Calu3 (cell line): Measurements from ENCODE around the gene ATP13A2. TPM values are rescaled to one million over a fixed set of nuclear protein-coding genes. Genes with fewer than 3 reads are reported as not detected.

Experiments used
- BruUV-seq: library from RNA; stranded (reverse); fragments of 400-500 nt; replicated peaks from 2 replicates; lab custom pipeline; 2021; lab: Mats Ljungman, UMichigan
- CTCF ChIA-PET: fragments of 300-600 bp; sonication (Branson Sonifier 250); formaldehyde crosslinking; loops from one replicate; lab custom pipeline; 2022; ENCODE audit warnings: antibody characterized with exemption; lab: Charles Lee
- DNase-seq: peaks from one replicate; pipeline ENCODE4 v3.0.0; 2022
- H3K27ac Mint-ChIP-seq: one replicate; pipeline ENCODE4 v1.8.0; 2022; ENCODE audit warnings: mixed read lengths; ENCODE audit not compliant: unreplicated experiment
- H3K27me3 Mint-ChIP-seq: one replicate; pipeline ENCODE4 v1.8.0; 2022; ENCODE audit warnings: mixed read lengths; ENCODE audit not compliant: unreplicated experiment
- H3K36me3 Mint-ChIP-seq: one replicate; pipeline ENCODE4 v1.8.0; 2022; ENCODE audit warnings: mild to moderate bottlenecking, moderate library complexity, mixed read lengths; ENCODE audit not compliant: insufficient read depth, unreplicated experiment
- H3K4me1 Mint-ChIP-seq: one replicate; pipeline ENCODE4 v1.8.0; 2022; ENCODE audit warnings: mild to moderate bottlenecking, low read depth, mixed read lengths; ENCODE audit not compliant: unreplicated experiment
- H3K4me3 Mint-ChIP-seq: one replicate; pipeline ENCODE4 v1.8.0; 2022; ENCODE audit warnings: mild to moderate bottlenecking, low read depth, moderate library complexity, mixed read lengths; ENCODE audit not compliant: unreplicated experiment
- H3K9me3 Mint-ChIP-seq: one replicate; pipeline ENCODE4 v1.8.0; 2022; ENCODE audit warnings: low read depth, mixed read lengths; ENCODE audit not compliant: unreplicated experiment
- intact Hi-C: fragments of 100-400 bp; cut with micrococcal nuclease; formaldehyde crosslinking; loops from one replicate; pipeline ENCODE4 v1.10.0; 2022; ENCODE audit not compliant: unreplicated experiment
- total RNA-seq: library from RNA; stranded (reverse); gene quantifications from 2 replicates; pipeline ENCODE4 v1.2.3, GENCODE V29; 2022
- TF ChIP-seq, protein P1 (sequence below): fragments of 200-600 bp; IDR thresholded peaks from one replicate; pipeline ENCODE4 v1.8.0; 2022; ENCODE audit warnings: antibody characterized with exemption; ENCODE audit not compliant: unreplicated experiment

ATP13A2 gene
- total RNA-seq, 1 experiment from 2014 or later, result 33.4 TPM

DNA sequence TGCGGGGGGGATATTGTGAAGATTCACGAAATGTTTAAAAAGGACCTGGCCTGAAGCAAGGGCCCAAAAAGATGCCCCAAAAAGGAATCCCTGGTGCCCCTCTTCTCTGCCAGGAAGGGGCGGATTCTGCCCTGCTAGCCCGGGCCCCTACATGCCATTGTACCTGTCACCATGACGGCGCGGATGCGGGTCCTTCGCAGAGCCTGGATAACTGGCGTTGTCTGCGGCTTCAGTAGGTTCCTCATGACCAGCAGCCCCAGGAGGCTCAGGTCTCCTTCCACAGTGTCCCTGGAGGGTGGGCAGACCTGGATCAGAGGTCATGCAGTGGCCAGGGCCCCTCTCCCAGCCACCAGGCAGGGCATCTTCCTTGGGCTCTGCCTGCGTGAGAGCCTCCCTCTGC, 20.2 kb downstream of the ATP13A2 start:
- Mint-ChIP-seq H3K4me1 (no peaks in the 10 kb centered on the region), H3K27ac (no peak overlapping the region), H3K36me3 (peaks cover 7% of the 10 kb centered on the region), H3K27me3 (no peaks in the 10 kb centered on the region), H3K4me3 (no peak overlapping the region), H3K9me3 (no peaks in the 10 kb centered on the region)
- TF ChIP-seq, protein P1, sequence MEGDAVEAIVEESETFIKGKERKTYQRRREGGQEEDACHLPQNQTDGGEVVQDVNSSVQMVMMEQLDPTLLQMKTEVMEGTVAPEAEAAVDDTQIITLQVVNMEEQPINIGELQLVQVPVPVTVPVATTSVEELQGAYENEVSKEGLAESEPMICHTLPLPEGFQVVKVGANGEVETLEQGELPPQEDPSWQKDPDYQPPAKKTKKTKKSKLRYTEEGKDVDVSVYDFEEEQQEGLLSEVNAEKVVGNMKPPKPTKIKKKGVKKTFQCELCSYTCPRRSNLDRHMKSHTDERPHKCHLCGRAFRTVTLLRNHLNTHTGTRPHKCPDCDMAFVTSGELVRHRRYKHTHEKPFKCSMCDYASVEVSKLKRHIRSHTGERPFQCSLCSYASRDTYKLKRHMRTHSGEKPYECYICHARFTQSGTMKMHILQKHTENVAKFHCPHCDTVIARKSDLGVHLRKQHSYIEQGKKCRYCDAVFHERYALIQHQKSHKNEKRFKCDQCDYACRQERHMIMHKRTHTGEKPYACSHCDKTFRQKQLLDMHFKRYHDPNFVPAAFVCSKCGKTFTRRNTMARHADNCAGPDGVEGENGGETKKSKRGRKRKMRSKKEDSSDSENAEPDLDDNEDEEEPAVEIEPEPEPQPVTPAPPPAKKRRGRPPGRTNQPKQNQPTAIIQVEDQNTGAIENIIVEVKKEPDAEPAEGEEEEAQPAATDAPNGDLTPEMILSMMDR, result no peak
- BruUV-seq, result no TSS peak
- DNase-seq, result no peak
- CTCF ChIA-PET, result no interaction called here
- intact Hi-C loops, result no loop called here

DNA sequence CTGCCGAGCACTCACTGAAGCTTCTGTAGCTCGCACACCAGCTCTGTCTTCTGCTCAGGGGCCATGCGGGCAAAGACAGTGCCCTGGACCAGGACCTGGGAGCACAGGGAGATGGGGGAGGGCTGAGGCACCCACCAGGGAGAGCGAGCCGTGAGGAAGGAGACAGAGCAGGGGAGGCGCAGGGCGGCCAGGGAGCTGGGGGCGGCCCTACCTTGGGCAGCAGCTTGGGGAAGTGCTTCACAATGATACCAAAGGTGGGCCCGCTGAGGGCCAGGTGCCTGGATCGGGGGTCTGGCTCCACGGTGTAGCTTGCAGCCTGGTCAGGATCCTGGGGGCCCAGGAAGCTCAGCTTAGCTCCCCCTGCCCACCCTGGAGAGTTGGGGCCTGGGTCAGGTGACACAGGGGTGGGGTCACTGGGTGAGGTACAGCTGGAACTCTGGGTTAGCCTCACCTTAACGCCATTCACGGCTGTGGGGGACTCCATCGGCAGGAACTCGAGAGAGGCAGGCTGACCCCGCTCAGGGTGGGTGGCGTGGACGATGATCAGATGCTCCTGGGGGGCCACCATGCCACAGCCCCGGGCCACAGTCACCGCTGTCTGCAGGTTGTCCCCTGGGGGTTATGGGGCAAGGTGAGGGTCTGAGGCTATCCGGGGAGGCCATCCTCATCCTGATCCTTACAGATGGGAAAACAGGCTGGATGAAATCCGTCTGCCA, 21.9 kb downstream of the ATP13A2 start:
- H3K27me3 Mint-ChIP-seq, result no peaks in the 10 kb centered on the region
- no peak overlapping the region for H3K4me3 Mint-ChIP-seq
- CTCF ChIA-PET, result no interaction called here
- H3K36me3 Mint-ChIP-seq, result no peaks in the 10 kb centered on the region
- BruUV-seq, result no TSS peak
- H3K27ac Mint-ChIP-seq, result no peak overlapping the region
- DNase-seq, result no peak
- intact Hi-C loops, result no loop called here
- H3K4me1 Mint-ChIP-seq, result no peaks in the 10 kb centered on the region
- TF ChIP-seq, protein P1, result no peak
- no peaks in the 10 kb centered on the region for H3K9me3 Mint-ChIP-seq

DNA sequence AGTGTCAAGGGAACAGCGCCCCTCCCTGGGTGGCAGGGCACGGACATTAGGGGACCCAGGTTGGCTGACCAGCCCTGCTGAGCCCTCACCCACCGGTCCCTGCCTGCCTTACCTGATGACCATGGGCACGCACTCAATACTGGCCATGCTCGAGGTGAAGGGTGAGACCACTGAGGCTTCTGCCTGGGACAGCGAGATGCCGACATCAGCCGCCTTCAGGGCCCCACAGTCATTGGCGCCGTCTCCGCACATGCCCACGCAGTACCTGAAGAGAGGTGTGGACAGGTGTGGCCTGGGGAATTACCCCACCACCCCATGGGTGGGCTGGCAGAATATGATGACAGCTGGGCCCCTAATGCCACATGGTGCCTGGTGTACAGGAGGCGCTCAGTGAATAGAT, 23.5 kb downstream of the ATP13A2 start:
- Mint-ChIP-seq H3K4me3 (no peak overlapping the region), H3K27me3 (peaks cover 6% of the 10 kb centered on the region), H3K36me3 (no peaks in the 10 kb centered on the region), H3K27ac (no peak overlapping the region), H3K9me3 (no peaks in the 10 kb centered on the region), H3K4me1 (no peaks in the 10 kb centered on the region)
- TF ChIP-seq, protein P1, result no peak
- no TSS peak for BruUV-seq
- no peak for DNase-seq
- CTCF ChIA-PET, result no interaction called here
- intact Hi-C loops, result no loop called here

DNA sequence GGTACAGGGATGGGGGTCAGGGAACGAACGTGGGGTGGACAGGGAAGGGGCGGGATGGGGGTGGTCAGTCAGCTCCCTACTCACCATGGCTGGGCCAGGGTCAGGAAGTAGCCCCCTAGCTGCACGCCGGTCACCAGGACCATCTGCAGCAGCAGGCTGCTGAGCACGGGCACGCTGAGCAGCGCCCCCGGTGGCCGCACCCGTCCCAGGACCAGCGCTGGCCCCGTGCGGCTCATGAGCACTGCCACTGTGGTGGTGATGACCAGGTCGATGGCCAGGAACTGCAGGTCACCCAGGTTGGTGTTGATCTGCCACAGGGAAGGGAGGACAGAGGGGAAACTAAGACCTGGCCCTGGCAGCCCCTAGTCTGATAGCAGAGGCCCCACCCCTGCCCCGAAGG, 24.8 kb downstream of the ATP13A2 start:
- H3K36me3 Mint-ChIP-seq, result no peaks in the 10 kb centered on the region
- CTCF ChIA-PET, result interaction anchor here (0.6 to 1.0 kb wide), 2 partner anchors 12 to 47 kb away, joined by 3 to 5 read pairs; no protein-coding TSS in a partner anchor
- DNase-seq, result peak; percentile 8

More for the DNA sequence above, 24.8 kb downstream of the ATP13A2 start:
- Mint-ChIP-seq H3K9me3 (no peaks in the 10 kb centered on the region), H3K27me3 (peaks cover 14% of the 10 kb centered on the region), H3K4me3 (no peak overlapping the region), H3K27ac (no peak overlapping the region), H3K4me1 (no peaks in the 10 kb centered on the region)
- intact Hi-C loops, result no loop called here
- TF ChIP-seq, protein P1, result peak; percentile 31
- no TSS peak for BruUV-seq
